HepG2 (cell line): ENCODE measurements around the gene TDRD9. TPM values are rescaled to one million over a fixed set of nuclear protein-coding genes. Genes with fewer than 3 reads are reported as not detected.

Experiments
- ATAC-seq: fragments of 200-7000 bp; cut with Tn5 transposase; 3 replicates; pipeline ENCODE4 v1.9.1; 2020; ENCODE audit warnings: mild to moderate bottlenecking, moderate library complexity
- BruUV-seq: library from RNA; stranded (reverse); fragments of 400-500 nt; replicated peaks from 2 replicates; lab custom pipeline; 2021; lab: Mats Ljungman, UMichigan
- CTCF ChIA-PET: fragments of 300-600 bp; formaldehyde crosslinking; extraction: SDS; loops from one replicate; lab custom pipeline; 2021; ENCODE audit warnings: low total read pairs, inconsistent platforms, low intra/inter-chr PET ratio; lab: Yijun Ruan, JAX
- POLR2A ChIA-PET: fragments of 350-600 bp; sonication (Branson Sonifier 250); formaldehyde crosslinking; loops from one replicate; lab custom pipeline; 2020; ENCODE audit warnings: antibody characterized with exemption, inconsistent platforms; lab: Yijun Ruan, JAX
- DNase-seq: peaks from one replicate; pipeline ENCODE4 v3.0.0-alpha.2; 2015; ENCODE audit warnings: low spot score
- FAIRE-seq: peaks from 3 replicates; lab custom pipeline; 2011; peaks lifted over from hg19 to GRCh38; lab: Jason Lieb, UNC
- H2AFZ ChIP-seq: one replicate; pipeline ENCODE4 v1.6.1; 2011; ENCODE audit warnings: low read length, inconsistent platforms
- H3K27ac ChIP-seq: fragments of 300-600 bp; 3 replicates; pipeline ENCODE4 v1.8.0; 2011; ENCODE audit warnings: mixed run types, mild to moderate bottlenecking, mixed read lengths, low read length, inconsistent platforms; ENCODE audit not compliant: insufficient read depth; ENCODE audit errors: extremely low read length
- H3K27me3 ChIP-seq, 2 experiments: fragments of 200-600 bp in 1 of 2; 2 replicates in 1 of 2; 3 replicates in 1 of 2; pipeline versions ENCODE4 v1.6.0 to v1.8.0; 2011; ENCODE audit warnings: low read length in 2 of 2, mild to moderate bottlenecking in 2 of 2, moderate library complexity in 2 of 2, inconsistent platforms in 1 of 2; ENCODE audit not compliant: insufficient read depth in 2 of 2, control insufficient read depth in 1 of 2
- H3K36me3 ChIP-seq, 2 experiments: fragments of 200-600 bp in 1 of 2; replicated peaks in 1 of 2; 2 replicates in 1 of 2; 3 replicates in 1 of 2; pipeline versions ENCODE4 v1.5.1 to v1.8.0; 2011; ENCODE audit warnings: low read length in 2 of 2, inconsistent platforms in 1 of 2; ENCODE audit not compliant: insufficient read depth in 2 of 2, control insufficient read depth in 1 of 2
- H3K4me1 ChIP-seq: 2 replicates; pipeline ENCODE4 v1.5.1; 2012; ENCODE audit warnings: low read length, inconsistent platforms; ENCODE audit not compliant: insufficient read depth
- H3K4me2 ChIP-seq: 2 replicates; pipeline ENCODE4 v1.6.0; 2011; ENCODE audit warnings: low read depth, low read length, inconsistent platforms
- H3K4me3 ChIP-seq, 3 experiments: fragments of 200-600 bp in 1 of 3; sonication (generic), shearing (Covaris generic) in 1 of 3; replicated peaks in 1 of 3; 2 replicates each; pipeline ENCODE4 v1.5.1; 2011 to 2016; ENCODE audit warnings: low read length in 3 of 3, inconsistent platforms in 2 of 3, low read depth in 2 of 3, mild to moderate bottlenecking in 2 of 3, control low read depth in 1 of 3, mixed read lengths in 1 of 3; ENCODE audit not compliant: insufficient read depth in 1 of 3
- H3K79me2 ChIP-seq: one replicate; pipeline ENCODE4 v1.6.1; 2011; ENCODE audit warnings: low read length, inconsistent platforms; ENCODE audit not compliant: insufficient read depth
- H3K9ac ChIP-seq: 2 replicates; pipeline ENCODE4 v1.6.0; 2011; ENCODE audit warnings: mild to moderate bottlenecking, low read depth, low read length, inconsistent platforms; ENCODE audit not compliant: insufficient read depth
- H3K9me3 ChIP-seq: 2 replicates; pipeline ENCODE4 v1.5.1; 2012; ENCODE audit warnings: mild to moderate bottlenecking, low read length
- H4K20me1 ChIP-seq: 2 replicates; pipeline ENCODE4 v1.6.0; 2011; ENCODE audit warnings: inconsistent platforms, mild to moderate bottlenecking, low read length, moderate library complexity; ENCODE audit not compliant: insufficient read depth
- ARNTL ChIP-seq: sonication (generic); formaldehyde crosslinking; IDR thresholded peaks from 2 replicates; pipeline ENCODE4 v1.4.0; 2020; ENCODE audit warnings: mild to moderate bottlenecking, missing genetic modification reagents
- BCLAF1 ChIP-seq: fragments of 450-650 bp; IDR thresholded peaks from 2 replicates; pipeline ENCODE4 v1.6.1; 2017; ENCODE audit warnings: mild to moderate bottlenecking
- FOXO4 ChIP-seq: sonication (generic); formaldehyde crosslinking; conservative IDR thresholded peaks from 2 replicates; pipeline ENCODE4 v1.8.1; 2023; ENCODE audit warnings: missing genetic modification reagents
- PRPF4 ChIP-seq: fragments of 200-400 bp; formaldehyde crosslinking; IDR thresholded peaks from 2 replicates; pipeline ENCODE4 v1.6.1; 2016; ENCODE audit warnings: low read length, low read depth; ENCODE audit not compliant: poor library complexity, severe bottlenecking
- SMAD3 ChIP-seq: sonication (generic); formaldehyde crosslinking; IDR thresholded peaks from 2 replicates; pipeline ENCODE4 v1.4.0; 2020; ENCODE audit warnings: missing genetic modification reagents
- ZMAT3 ChIP-seq: sonication (generic); formaldehyde crosslinking; conservative IDR thresholded peaks from 2 replicates; pipeline ENCODE4 v1.7.0; 2021; ENCODE audit warnings: missing genetic modification reagents
- ZNF496 ChIP-seq: sonication (generic); formaldehyde crosslinking; IDR thresholded peaks from 2 replicates; pipeline ENCODE4 v1.8.1; 2023; ENCODE audit warnings: mild to moderate bottlenecking, moderate library complexity, missing genetic modification reagents; ENCODE audit not compliant: insufficient replicate concordance
- WGBS: methylation state at CpG from one replicate; pipeline ENCODE4 v1.1.6; 2017; ENCODE audit warnings: low lambda C conversion rate; 5-methylcytosine and 5-hydroxymethylcytosine counted together
- in situ Hi-C: cut with HindIII; loops from 2 replicates; pipeline ENCODE4 v1.10.0; 2017; ENCODE audit warnings: low pct_unique_long_range_greater_than_20kb; ENCODE audit not compliant: extremely low pct_ligation_motif_present
- intact Hi-C: fragments of 100-400 bp; cut with micrococcal nuclease; formaldehyde crosslinking; loops from one replicate; pipeline ENCODE4 v1.10.0; 2022; ENCODE audit not compliant: unreplicated experiment
- polyA plus RNA-seq, 8 experiments: library from polyadenylated mRNA; depleted of rRNA in 3 of 8; stranded (reverse) in 7 of 8; unstranded in 1 of 8; fragments of >200 nt; fragmentation: Illumina TruSeq in 4 of 8; extraction: Trizol in 4 of 8; gene quantifications; 2 replicates each; pipeline versions ENCODE4 v1.2.1 to v1.2.3, GENCODE V29; 2011 to 2016; ENCODE audit warnings: low read depth in 4 of 8, missing spikeins in 1 of 8, mixed read lengths in 1 of 8; ENCODE audit not compliant: insufficient read depth in 1 of 8
- total RNA-seq, 5 experiments: library from RNA; depleted of rRNA; stranded (reverse); fragments of >200 nt; fragmentation: Illumina TruSeq; extraction: Trizol; gene quantifications; 2 replicates each; pipeline ENCODE4 v1.2.3, GENCODE V29; 2016; ENCODE audit warnings: low read depth in 1 of 5
- TF ChIP-seq, protein P1 (sequence below): sonication (generic); formaldehyde crosslinking; IDR thresholded peaks from 2 replicates; pipeline ENCODE4 v1.8.1; 2022; ENCODE audit warnings: low read depth, mild to moderate bottlenecking, missing genetic modification reagents
- TF ChIP-seq, protein P2 (sequence below): IDR thresholded peaks from 2 replicates; pipeline ENCODE4 v1.6.1; 2012; ENCODE audit warnings: low read depth, low read length, improper control_type of control experiment
- TF ChIP-seq, protein P3 (sequence below): sonication (generic); formaldehyde crosslinking; IDR thresholded peaks from 2 replicates; pipeline ENCODE4 v1.9.0; 2021; ENCODE audit warnings: missing genetic modification reagents, borderline replicate concordance

Gene TDRD9
- total and polyA plus RNA-seq, 2 of the 13 experiments (the other 11 are each of a cell fraction or from before 2014, with no cell fraction given) = not detected

- TF ChIP-seq, protein P1, sequence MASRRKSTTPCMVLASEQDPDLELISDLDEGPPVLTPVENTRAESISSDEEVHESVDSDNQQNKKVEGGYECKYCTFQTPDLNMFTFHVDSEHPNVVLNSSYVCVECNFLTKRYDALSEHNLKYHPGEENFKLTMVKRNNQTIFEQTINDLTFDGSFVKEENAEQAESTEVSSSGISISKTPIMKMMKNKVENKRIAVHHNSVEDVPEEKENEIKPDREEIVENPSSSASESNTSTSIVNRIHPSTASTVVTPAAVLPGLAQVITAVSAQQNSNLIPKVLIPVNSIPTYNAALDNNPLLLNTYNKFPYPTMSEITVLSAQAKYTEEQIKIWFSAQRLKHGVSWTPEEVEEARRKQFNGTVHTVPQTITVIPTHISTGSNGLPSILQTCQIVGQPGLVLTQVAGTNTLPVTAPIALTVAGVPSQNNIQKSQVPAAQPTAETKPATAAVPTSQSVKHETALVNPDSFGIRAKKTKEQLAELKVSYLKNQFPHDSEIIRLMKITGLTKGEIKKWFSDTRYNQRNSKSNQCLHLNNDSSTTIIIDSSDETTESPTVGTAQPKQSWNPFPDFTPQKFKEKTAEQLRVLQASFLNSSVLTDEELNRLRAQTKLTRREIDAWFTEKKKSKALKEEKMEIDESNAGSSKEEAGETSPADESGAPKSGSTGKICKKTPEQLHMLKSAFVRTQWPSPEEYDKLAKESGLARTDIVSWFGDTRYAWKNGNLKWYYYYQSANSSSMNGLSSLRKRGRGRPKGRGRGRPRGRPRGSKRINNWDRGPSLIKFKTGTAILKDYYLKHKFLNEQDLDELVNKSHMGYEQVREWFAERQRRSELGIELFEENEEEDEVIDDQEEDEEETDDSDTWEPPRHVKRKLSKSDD (CRISPR knock-in tag) = no peak
- TF ChIP-seq FOXO4 (CRISPR knock-in tag) = no peak
These were observed 102.7 kb downstream of the TDRD9 start (continued) for GRCh38 chr14:104030958-104031357.

GRCh38 chr14:104031384-104031783 lies 103.1 kb downstream of the TDRD9 start:
- ATAC-seq (no peak), FAIRE-seq (no peak), DNase-seq (no peak)
- H3K4me2 ChIP-seq = no peak overlapping the region
- H3K4me1 ChIP-seq = no peaks in the 10 kb centered on the region
- H3K79me2 ChIP-seq = no peaks in the 10 kb centered on the region
- BruUV-seq = no TSS peak
- intact Hi-C loops (no loop called here), in situ Hi-C loops (no loop called here)
- H3K9me3 ChIP-seq = no peaks in the 10 kb centered on the region
- ChIA-PET CTCF (no interaction called here), POLR2A (no interaction called here)
- H2AFZ ChIP-seq = no peak overlapping the region
- H3K4me3 ChIP-seq = no peak overlapping the region
- H3K27me3 ChIP-seq = peaks cover 1 to 22% of the 10 kb centered on the region in 2 experiments; a peak in 2 of 5 replicates
- H4K20me1 ChIP-seq = no peaks in the 10 kb centered on the region
- H3K27ac ChIP-seq = no peak overlapping the region
- no peak overlapping the region for H3K9ac ChIP-seq
- H3K36me3 ChIP-seq = no peaks in the 10 kb centered on the region
- 32% methylated on average over 5 of the region's 5 CpGs for WGBS
- no peak for TF ChIP-seq ZMAT3 (CRISPR knock-in tag)
- TF ChIP-seq SMAD3 = no peak
- no peak for TF ChIP-seq PRPF4
- no peak for TF ChIP-seq ZNF496 (CRISPR knock-in tag)
- TF ChIP-seq, protein P2, sequence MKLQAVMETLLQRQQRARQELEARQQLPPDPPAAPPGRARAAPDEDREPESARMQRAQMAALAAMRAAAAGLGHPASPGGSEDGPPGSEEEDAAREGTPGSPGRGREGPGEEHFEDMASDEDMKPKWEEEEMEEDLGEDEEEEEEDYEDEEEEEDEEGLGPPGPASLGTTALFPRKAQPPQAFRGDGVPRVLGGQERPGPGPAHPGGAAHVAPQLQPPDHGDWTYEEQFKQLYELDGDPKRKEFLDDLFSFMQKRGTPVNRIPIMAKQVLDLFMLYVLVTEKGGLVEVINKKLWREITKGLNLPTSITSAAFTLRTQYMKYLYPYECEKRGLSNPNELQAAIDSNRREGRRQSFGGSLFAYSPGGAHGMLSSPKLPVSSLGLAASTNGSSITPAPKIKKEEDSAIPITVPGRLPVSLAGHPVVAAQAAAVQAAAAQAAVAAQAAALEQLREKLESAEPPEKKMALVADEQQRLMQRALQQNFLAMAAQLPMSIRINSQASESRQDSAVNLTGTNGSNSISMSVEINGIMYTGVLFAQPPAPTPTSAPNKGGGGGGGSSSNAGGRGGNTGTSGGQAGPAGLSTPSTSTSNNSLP = no peak
- TF ChIP-seq BCLAF1 = no peak
- TF ChIP-seq, protein P3, sequence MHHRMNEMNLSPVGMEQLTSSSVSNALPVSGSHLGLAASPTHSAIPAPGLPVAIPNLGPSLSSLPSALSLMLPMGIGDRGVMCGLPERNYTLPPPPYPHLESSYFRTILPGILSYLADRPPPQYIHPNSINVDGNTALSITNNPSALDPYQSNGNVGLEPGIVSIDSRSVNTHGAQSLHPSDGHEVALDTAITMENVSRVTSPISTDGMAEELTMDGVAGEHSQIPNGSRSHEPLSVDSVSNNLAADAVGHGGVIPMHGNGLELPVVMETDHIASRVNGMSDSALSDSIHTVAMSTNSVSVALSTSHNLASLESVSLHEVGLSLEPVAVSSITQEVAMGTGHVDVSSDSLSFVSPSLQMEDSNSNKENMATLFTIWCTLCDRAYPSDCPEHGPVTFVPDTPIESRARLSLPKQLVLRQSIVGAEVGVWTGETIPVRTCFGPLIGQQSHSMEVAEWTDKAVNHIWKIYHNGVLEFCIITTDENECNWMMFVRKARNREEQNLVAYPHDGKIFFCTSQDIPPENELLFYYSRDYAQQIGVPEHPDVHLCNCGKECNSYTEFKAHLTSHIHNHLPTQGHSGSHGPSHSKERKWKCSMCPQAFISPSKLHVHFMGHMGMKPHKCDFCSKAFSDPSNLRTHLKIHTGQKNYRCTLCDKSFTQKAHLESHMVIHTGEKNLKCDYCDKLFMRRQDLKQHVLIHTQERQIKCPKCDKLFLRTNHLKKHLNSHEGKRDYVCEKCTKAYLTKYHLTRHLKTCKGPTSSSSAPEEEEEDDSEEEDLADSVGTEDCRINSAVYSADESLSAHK (CRISPR knock-in tag) = no peak
- no peak for TF ChIP-seq ARNTL (CRISPR knock-in tag)
